ENCODE measurements around the gene CD40LG.
A peak's percentile ranks its signal among the peaks of the same experiment; 100 is the strongest.

CD40LG gene

GRCh38 chrX:136647677-136648360 lies at the start of gene CD40LG:
Gene CD40LG (plus strand): TSS chrX:136648158. CDS start chrX:136648249, 91 bp downstream.
- DNase-seq: no peak

GRCh38 chrX:136598631-136599030 lies 49.3 kb upstream of the CD40LG start:
- no peak for DNase-seq

- DNase-seq: no peak
These were observed 47.9 kb upstream of the CD40LG start for GRCh38 chrX:136600059-136600458.

- no peak for DNase-seq
These were observed 40.7 kb upstream of the CD40LG start for GRCh38 chrX:136607236-136607635.

- DNase-seq: no peak
These were observed 39.5 kb upstream of the CD40LG start for GRCh38 chrX:136608295-136608933.

GRCh38 chrX:136616987-136617685 lies 30.8 kb upstream of the CD40LG start:
- DNase-seq: no peak

- no peak for DNase-seq
These were observed 28.0 kb upstream of the CD40LG start for GRCh38 chrX:136619899-136620505.

- no peak for DNase-seq
These were observed 27.2 kb upstream of the CD40LG start for GRCh38 chrX:136620780-136621179.

GRCh38 chrX:136622568-136622967 lies 25.4 kb upstream of the CD40LG start:
- DNase-seq: no peak

GRCh38 chrX:136623396-136623795 lies 24.6 kb upstream of the CD40LG start:
- DNase-seq: no peak

GRCh38 chrX:136625246-136625645 lies 22.7 kb upstream of the CD40LG start:
- DNase-seq: no peak

GRCh38 chrX:136626237-136626636 lies 21.7 kb upstream of the CD40LG start:
- DNase-seq: peak; percentile 6

GRCh38 chrX:136626891-136627290 lies 21.1 kb upstream of the CD40LG start:
- DNase-seq: no peak

- DNase-seq: no peak
These were observed 20.5 kb upstream of the CD40LG start for GRCh38 chrX:136627409-136627808.

GRCh38 chrX:136629084-136629750 lies 18.7 kb upstream of the CD40LG start:
- DNase-seq: no peak

GRCh38 chrX:136630881-136631280 lies 17.1 kb upstream of the CD40LG start:
- no peak for DNase-seq

- DNase-seq: no peak
These were observed 12.7 kb upstream of the CD40LG start for GRCh38 chrX:136635235-136635634.

- DNase-seq: no peak
These were observed 11.8 kb upstream of the CD40LG start for GRCh38 chrX:136636121-136636520.

GRCh38 chrX:136639506-136640176 lies 8.3 kb upstream of the CD40LG start:
- DNase-seq: no peak

GRCh38 chrX:136643243-136643642 lies 4.7 kb upstream of the CD40LG start:
- no peak for DNase-seq

GRCh38 chrX:136646602-136647239 lies 1.2 kb upstream of the CD40LG start:
- DNase-seq: no peak

GRCh38 chrX:136650811-136651210 lies 2.9 kb downstream of the CD40LG start:
- DNase-seq: no peak
